G401 (cell line): ENCODE data around the gene AGMO. TPM values are rescaled to one million over a fixed set of nuclear protein-coding genes. Genes with fewer than 3 reads are reported as not detected.

Experiments used
- DNase-seq: peaks from one replicate; pipeline ENCODE4 v3.0.0-alpha.2; 2015; ENCODE audit warnings: low spot score
- in situ Hi-C: cut with HindIII; loops from 2 replicates; pipeline ENCODE4 v1.10.0; 2016; ENCODE audit warnings: low sequenced_read_pairs, mixed read lengths
- total RNA-seq: library from RNA; depleted of rRNA; stranded (reverse); fragments of >200 nt; shearing (Covaris generic); gene quantifications from 2 replicates; pipeline ENCODE4 v1.2.3, GENCODE V29; 2014; rRNA removed

The AGMO gene
- not detected in 2 replicates for total RNA-seq

DNA sequence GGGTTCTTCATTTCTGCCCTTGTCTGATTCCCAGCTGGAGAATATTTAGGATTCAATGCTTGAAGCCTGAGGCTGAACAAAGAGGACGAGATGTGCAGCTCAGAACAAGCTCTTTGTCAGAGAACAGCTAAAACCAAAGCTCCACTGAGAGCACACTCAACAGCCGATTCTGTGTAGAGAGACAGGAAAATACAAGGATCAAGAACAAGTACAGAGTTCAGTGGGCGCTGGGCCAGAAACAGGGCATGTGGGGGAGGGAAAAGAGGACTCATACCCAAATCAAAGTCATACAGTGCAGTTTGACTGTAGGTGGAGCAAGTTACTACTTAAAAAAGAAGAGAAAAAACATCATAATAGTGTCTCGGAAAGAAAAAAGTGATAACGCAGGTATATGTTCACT is at the start of gene AGMO:
Gene AGMO (minus strand): TSS at position 181 of the 400 bp plus-strand sequence.
- in situ Hi-C loops, result no loop called here

DNA sequence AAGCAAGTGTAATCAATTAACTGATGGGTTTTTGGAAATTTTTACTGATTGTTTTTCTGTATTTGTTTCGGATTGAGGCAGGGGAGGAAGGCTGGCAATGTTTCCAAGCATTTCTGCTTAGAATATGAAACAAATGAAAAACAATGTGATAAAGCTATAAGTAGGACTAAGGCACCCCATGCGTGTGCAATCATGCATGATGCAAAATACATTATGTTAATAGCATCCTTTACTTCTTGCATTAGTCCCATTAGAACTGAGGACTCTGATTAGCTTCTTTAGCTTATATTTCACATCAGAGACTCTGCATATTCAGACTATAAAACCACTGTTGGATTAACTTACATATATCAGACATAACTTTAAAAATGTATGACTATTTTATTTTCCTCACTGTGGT is 48.7 kb upstream of the AGMO start:
- in situ Hi-C loops, result no loop called here
- DNase-seq, result no peak

More for the DNA sequence above, at the start of gene AGMO:
- peak; percentile 20 for DNase-seq

DNA sequence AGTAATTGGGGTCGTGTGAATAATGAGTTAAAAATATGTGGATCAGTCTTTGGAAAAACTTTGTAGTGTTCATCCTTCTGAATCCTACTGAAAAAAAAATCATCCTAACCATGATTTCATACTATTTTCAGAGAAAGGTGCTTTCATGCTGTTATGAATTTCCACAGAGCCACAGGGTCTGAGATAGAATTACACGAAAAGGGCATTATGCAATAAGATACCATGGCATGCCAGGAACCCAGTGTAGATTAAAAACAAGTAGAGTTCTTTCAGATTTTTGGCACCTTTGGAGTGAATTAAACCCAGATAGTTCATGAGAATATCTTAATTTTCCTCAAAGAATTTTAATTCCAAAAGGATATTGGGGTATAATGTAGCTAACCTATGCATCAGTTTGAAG is 47.5 kb upstream of the AGMO start:
- DNase-seq, result no peak
- in situ Hi-C loops, result no loop called here

DNA sequence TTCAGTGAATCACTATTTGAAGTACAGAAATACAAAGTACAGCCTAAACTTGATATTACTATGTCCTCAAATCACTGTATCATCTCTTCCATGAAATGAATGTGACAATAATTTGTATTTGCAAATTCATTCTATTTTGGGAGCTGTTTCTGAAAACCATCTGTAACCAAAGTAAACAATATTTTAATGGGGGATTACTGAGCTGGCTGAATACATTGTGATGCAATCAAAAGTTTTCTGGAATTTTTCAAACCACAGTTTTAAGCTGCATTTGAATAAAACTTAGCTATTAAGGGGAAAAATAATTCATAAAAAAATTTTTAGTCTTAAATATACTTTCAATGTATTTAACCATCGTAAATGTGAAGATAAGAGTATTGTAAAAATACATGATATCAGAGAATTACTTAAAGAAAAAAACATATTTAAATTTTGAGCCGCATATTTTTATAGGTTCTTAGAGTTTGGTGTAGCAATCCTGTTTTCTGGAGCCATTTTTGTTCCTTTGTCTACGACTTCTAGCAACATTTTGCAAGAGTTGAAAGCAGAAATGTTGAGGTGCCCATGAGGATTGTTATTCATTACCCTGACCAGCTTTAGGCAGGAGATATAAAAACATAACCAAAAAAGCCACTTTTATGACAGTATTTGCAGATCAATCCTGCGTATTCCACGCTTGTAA is 45.9 kb upstream of the AGMO start:
- DNase-seq, result no peak
- in situ Hi-C loops, result no loop called here

DNA sequence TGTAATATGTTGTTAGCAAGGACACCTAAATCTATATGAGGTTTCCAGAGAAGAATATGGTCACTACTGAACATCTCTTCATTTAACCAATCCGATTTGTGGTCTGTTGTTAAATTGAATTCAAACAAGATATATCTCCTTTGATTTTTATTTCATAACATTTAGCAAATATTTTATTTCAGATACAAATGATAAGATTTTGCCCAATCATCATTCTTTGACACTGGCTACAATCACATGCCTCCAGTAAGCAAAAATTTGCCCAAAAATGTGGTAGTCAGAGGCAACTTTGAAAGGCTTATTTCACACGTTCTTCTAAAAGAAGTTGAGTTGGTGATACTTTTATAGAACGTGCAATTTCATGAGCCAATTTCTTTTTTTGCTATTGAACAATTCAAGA is 44.7 kb upstream of the AGMO start:
- in situ Hi-C loops, result no loop called here
- DNase-seq, result no peak

DNA sequence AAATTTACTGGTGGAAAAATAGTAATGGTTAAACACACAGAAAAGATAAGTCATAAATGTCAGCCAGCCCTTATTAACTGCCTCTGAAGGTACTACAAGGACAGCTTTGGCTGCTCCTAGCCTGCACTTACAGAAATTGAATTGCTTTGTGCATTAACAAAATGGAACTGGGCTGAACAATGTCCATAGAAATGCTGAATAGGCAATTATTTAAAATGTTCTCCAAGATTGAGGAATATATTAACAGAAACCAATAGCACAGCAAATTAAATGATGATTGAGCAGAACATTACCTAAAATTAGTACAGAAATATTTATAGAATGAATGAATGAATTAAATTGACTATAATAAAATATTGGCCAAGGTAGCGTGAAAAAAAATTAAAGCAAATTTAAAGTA is 42.4 kb upstream of the AGMO start:
- in situ Hi-C loops, result no loop called here
- DNase-seq, result no peak

DNA sequence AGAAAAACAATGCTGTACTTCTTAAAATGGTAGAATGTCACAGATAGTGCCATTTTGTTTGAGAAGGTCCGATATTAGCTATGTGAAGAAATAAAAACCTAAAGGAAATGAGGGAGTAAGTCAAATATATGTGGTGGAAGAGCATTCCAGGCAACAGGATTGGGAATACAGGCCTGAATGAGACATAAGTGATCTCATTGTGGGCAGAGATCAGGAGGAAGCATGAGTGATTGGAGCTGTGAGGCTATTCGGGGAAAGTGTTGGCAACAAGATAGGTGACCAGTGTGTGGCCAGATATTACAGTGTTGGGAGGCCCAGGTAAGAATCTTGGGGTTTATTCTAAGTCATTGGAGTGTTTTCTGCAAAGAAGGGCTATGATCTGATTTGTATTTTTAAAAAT is 41.3 kb upstream of the AGMO start:
- in situ Hi-C loops, result no loop called here
- DNase-seq, result no peak

DNA sequence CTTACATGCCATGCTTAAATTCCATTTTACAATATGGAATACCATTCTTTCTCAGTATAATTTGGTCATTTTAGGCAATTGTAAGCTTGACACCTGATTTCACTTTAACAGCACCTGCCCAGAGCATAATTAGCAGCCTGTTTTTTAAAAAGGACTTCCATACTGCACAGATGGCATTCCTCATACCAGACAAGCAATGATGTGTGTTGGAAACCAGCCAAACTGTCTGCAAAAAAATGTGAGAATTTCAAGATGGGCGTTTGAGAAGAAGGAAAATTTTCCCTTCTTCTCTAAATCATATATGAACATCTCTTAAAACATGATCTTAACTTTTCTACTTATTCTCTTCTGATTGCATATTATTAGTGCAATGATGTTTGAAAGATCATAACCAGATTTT is 40.4 kb upstream of the AGMO start:
- in situ Hi-C loops, result no loop called here
- peak; percentile 17 for DNase-seq

DNA sequence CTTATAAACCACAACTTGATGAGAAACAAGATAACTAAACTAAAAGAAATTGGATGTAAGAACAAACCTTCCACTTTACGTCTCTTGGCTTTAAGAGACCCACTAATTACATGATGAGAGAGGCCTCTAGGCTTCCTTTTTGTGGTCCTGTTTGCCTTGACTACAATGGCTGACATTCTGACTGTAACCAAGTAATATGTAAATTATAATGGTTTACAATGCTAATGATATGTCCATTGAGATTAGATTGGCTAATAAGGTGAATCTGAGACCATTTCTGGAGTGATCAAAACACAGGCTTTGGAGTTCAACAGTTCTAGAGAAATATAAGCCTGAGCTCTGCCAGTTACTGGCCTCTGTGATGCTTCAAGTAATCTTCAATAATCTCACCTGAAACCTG is 39.4 kb upstream of the AGMO start:
- DNase-seq, result no peak
- in situ Hi-C loops, result no loop called here

DNA sequence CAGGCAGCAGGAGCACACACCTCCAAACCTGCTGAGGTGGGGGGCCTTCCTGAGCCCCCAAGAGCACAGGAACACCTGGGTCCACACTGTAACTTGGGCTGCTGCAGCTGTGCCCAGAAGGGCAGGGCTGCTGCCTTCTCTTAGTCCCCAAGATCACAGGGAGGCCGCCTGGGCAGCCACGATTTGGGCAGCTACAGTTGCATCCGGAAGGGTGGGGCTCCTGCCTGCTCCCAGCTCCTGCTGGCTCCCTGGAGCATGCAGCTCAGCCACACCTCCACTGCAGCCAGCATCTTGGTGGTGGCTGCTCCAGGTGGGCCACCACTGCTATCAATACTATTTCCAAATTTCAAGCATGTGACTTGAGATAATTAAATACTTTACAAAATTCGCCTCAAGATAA is 38.5 kb upstream of the AGMO start:
- in situ Hi-C loops, result no loop called here

DNA sequence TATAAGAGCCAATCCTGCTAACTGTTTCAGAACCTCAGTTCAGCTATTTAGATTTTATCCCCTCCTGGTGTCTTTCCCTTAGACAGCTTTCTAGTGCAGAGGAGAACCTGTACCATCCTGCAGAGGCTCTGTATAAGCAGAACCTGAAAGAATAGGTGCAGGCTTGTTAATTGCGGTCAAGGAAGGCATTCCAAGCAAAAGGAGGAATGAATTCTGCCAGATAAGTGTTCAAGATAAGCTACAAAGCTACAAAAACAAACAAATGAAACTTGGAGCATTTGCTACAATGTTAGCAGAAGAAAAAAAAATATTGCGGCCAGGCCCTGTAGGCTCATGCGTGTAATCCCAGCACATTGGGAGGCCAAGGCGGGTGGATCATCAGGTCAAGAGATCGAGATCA is 32.6 kb upstream of the AGMO start:
- DNase-seq, result no peak
- in situ Hi-C loops, result no loop called here

More for the DNA sequence above, 38.5 kb upstream of the AGMO start:
- no peak for DNase-seq

DNA sequence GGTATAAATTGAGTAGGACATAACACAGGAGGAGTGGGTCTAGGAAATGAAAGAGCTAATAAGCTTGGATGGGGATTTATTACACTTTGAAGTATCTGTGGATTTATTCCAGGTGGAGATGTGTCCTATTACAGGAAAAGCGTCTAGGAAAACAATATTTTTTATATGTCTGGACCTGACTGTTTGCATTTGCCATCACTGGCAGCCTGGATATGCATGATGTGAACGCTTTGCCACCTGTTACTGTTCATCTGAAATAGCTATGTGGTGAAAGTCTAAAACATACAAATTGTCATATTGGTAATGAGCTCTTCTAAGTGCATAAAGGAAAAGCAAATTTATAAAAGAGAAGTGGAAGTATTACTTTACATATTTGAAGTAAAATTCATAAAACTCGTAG is 31.6 kb upstream of the AGMO start:
- no peak for DNase-seq
- in situ Hi-C loops, result no loop called here

DNA sequence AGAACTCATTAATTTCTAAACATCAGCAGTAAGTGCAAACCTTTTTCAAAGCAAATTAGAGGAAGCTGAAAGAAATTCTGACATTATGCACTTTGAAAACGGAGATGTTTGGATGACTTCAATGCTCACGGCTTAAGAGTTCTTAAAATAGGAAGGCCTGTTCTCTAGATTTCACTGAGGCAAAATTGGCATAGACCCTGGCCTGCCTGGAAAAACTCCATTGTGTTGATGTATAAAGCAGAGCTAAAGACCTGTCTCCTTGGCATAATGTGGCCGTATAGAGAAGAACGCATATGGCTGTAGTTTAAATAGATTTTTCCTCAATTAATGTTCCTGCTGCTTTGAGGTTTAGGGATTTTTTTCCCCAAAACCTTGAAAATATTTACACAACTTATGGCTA is 24.5 kb upstream of the AGMO start:
- in situ Hi-C loops, result no loop called here
- no peak for DNase-seq

DNA sequence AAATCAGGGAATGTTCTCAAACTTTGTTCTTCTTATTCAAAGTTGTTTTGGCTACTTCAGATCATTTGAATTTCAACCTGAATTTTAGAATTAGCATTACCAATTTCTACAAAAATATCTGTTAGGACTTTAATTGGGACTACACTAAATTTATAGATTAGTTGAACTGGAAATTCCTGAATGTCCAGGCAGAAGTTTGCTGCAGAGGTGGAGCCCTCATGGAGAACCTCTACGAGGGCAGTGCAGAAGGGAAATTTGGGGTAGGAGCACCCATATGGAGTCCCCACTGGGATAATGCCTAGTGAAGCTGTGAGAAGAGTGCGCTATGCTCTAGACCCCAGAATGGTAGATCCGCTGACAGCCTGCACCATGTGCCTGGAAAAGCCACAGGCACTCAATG is 22.8 kb upstream of the AGMO start:
- no peak for DNase-seq

DNA sequence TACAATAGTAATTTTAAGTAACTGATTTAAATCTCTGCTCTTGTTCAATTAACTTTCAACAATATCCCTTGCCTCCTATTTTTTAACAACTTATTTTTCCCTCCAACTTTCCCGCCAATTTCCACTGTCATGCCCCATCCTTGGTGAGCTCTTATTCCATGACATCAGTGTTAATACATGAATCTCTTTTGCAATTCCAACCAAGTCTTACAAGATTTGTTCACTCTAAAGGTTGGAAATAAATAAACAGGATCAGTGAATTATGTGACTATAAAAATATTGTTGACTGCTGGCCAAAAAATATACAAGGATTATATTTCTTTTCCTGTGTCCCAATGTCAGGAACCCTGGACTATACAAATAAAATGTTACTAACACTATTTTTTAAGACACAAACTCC is 21.0 kb upstream of the AGMO start:
- in situ Hi-C loops, result no loop called here
- DNase-seq, result no peak

More for the DNA sequence above, 22.8 kb upstream of the AGMO start:
- in situ Hi-C loops, result no loop called here

DNA sequence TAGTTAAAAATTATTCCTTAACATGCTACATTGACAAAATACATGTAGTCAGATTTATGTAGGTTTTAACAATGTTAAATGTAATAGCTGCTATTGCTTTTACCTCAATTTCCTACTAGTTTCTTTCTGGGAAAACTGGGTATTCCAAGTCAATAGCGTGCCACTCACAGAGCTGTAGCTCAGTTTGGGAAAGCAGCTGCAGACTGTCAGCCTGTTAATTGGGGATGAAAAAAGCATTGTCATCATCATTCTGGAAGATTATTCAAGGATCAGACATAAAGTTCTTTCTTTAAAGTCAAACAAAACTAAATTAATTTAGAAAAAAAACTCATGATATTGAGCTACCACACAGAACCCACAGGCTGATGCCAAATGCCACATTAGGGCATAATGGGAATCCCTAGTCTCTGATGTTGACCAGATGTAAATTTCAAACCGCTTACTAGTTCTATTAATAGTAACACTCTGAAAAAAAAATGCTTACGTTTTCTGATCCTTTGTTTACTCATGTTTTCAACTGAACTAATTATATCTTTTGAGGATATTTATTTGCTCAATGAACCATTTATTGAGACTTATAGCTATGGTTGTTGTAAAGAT is 19.6 kb upstream of the AGMO start:
- no peak for DNase-seq
- in situ Hi-C loops, result no loop called here

DNA sequence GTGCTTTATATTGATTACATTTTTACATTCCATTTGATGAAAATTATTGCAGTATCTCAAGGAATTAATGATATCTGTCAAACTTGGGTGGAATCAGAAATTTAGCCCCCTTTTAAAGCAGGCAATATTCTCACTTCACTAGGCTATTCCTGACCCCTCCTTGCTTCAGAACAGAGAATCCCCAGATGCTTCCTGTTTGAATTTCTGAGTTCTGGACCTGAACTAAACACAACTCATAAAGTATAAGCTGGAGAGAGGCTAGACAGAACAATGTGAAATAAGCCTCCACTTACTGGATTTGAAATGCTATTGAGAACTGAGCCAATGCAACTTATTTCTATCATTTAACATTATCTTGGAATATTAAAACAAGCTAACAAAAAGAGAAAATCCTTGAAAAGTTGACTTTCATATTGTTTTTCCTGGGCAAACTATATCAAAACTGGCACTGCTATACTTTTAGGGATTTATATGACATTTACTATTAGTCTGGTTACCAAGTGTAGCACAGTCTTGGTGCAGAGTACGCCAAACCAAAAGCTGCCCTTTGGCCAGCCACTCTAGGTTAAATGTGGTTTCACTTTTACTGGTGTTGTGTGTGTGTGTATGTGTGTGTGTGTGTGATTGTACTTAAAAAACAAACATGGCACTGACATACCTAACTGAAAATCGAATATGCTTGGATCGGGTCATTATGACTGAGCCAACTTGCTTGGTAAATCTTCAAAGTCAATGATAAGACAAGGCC is 19.0 kb upstream of the AGMO start:
- in situ Hi-C loops, result no loop called here

DNA sequence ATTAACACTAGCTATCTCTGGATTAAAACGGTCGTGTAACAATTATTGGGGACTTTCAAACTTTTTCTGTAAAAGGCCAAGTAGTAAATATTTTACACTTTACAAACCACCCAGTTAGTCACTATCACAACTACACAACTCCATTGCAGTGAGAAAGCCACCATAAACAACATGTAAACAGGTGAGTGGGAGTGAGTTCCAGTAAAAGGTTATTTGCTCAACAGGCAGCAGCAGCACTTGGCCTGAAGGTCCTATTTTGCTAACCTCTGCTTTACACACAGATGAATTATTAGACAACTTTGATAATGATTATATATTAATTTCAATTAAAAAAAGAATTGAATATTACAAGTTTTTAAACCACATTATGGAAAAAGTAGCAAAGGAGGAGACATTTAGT is 15.8 kb upstream of the AGMO start:
- no peak for DNase-seq
- in situ Hi-C loops, result no loop called here

More for the DNA sequence above, 19.0 kb upstream of the AGMO start:
- DNase-seq, result no peak

DNA sequence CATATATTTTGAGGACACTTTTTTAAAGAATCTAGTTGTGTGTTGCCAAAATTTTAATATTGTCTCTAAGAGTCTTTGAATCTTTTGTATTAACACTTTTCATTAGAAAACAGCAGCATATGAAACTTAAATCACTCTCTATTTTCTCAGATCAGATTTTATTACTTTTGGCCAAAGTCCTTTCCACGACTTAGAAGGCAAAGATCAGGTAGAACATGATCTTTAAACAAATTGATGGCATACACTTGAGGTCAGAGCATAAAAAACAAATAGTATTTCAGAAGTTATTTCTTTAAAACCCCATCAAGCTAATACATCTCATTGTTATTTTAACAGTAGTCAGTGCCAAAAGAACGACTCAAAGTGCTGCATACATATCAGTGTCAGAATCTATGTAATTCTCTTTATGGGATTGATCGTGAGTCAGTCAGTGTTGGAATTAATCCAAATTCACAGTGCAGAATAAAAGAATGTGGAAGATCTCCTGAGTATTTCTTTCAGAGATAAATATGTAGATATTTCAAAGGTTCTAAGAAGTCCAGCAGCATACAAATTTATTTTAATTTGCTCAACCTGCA is 9.6 kb upstream of the AGMO start:
- in situ Hi-C loops, result no loop called here
- DNase-seq, result no peak

DNA sequence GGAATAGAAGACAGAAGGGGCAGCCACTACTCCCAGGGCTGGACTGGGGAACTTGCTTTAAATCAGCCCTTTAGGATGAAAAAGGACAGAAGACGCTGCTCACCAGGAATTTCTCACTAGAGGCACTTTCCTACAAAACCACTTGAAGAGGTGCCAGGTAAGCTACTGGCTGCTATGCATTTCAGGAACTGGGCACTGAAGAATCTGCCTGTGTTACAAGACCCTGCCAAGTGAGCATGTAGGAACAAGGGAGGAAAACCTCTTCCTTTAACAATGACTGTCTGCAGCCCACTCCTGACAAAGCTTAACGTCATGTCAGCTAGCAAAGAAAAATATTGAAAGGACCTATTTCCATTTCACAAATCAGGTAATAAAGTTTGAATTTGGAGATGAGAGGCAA is 5.8 kb upstream of the AGMO start:
- in situ Hi-C loops, result no loop called here
- DNase-seq, result no peak
